ENCODE results near the gene RAB43.

Gene RAB43

DNA sequence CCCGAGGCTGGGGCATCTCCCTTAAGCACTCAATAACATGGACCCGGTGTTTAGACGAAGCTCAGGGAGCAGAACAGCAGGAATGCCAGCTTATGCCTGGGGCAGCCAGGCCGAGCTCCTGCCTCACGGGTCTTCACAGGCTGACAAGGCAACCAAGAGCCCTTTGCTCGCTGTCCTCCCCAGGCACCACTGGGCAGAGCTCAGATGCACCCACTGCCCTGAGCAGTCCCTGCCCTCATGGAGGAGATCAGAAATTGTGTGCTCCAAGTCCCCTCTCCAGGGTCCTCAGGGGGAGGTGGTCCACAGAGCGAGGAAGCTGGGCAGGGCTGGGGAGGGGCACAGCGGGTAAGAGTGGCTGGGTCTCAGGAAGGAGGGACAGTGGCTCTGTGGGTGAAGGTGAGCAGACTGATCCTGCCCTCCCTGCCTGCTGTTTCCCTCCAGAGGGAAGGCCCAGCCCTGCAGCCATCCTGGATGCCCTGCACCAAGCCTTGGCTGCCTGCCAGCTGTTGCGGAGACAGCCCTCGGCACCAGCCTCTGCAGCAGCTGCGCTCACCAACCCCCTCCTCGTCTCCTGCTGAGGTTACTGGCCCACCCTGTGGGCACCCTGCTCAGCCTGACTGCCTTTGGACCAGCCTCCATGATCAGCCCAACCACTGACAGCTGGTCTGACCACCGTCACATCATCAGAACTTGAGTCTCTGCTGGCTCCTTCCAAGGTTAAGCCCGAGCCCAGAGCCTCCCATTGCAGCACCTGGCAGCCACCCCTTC lies 82.1 kb downstream of the RAB43 start:
- Histone ChIP-seq H3K4me3 (ENCODE audit: low read length) (no peak overlapping the region), H3K27me3 (ENCODE audit: control insufficient read depth, insufficient read depth, low read length) (no peaks in the 10 kb centered on the region), H3K9ac (ENCODE audit: low read length) (no peak overlapping the region), H3K27ac (ENCODE audit: low read length) (no peak overlapping the region), H3K9me3 (ENCODE audit: control insufficient read depth, low read depth, low read length) (no peaks in the 10 kb centered on the region), H3K36me3 (ENCODE audit: control insufficient read depth, low read depth, low read length) (no peaks in the 10 kb centered on the region), H3K4me1 (ENCODE audit: control insufficient read depth, low read depth, low read length) (no peaks in the 10 kb centered on the region)

DNA sequence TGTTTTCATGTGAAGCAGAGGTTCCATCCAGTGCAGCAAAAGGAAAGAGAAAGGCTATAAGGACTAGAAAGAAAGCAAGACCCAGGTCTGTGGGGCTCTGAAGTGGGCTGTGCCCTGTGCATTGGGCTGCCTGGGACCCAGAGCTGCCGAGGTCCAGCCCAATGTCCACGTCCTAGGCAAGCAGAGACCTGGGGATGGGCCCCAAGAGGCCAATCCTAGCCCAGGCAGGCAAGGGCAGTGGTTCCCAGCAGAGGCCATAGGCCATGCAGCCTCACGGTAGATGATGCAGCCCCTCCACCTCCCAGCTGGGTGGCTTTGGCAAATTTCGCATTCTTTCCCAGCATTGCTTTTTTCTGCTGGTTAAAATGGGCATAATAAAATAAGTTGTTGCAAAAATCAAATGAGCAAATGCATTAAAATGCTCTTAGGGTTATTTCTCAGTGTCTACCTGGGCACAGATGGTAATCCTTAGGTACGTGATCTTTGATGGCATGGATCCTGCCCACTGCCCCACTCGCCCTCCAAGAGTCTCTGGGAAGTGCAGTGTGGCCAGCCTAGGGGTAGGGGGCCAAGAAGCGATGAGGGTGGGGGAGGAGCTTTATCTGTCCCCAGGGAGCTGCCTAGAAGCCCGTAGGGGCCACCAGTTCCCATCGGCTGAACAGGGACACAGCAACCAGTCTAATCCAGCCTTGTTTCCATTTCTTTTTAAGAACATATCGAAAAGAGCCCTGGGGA lies 83.3 kb downstream of the RAB43 start:
- Histone ChIP-seq H3K4me1 (ENCODE audit: control insufficient read depth, low read depth, low read length) (no peaks in the 10 kb centered on the region), H3K4me3 (ENCODE audit: low read length) (no peak overlapping the region), H3K27me3 (ENCODE audit: control insufficient read depth, insufficient read depth, low read length) (no peaks in the 10 kb centered on the region), H3K9ac (ENCODE audit: low read length) (no peak overlapping the region), H3K9me3 (ENCODE audit: control insufficient read depth, low read depth, low read length) (no peaks in the 10 kb centered on the region), H3K36me3 (ENCODE audit: control insufficient read depth, low read depth, low read length) (no peaks in the 10 kb centered on the region), H3K27ac (ENCODE audit: low read length) (no peak overlapping the region)
